Measurements from ENCODE around the gene TMEM132C.

TMEM132C gene

GRCh38 chr12:128415036-128415560 lies 148.1 kb downstream of the TMEM132C start:
- DNase-seq (ENCODE audit: low spot score) (no peak), FAIRE-seq (no peak)

GRCh38 chr12:128418944-128419343 lies 152.0 kb downstream of the TMEM132C start:
- FAIRE-seq (no peak), DNase-seq (ENCODE audit: low spot score) (no peak)

GRCh38 chr12:128420163-128420562 lies 153.2 kb downstream of the TMEM132C start:
- DNase-seq (ENCODE audit: low spot score) = no peak
- FAIRE-seq = no peak

GRCh38 chr12:128421375-128421774 lies 154.4 kb downstream of the TMEM132C start:
- no peak for DNase-seq (ENCODE audit: low spot score)
- FAIRE-seq = no peak

GRCh38 chr12:128423205-128423604 lies 156.2 kb downstream of the TMEM132C start:
- FAIRE-seq (no peak), DNase-seq (ENCODE audit: low spot score) (no peak)

- FAIRE-seq (no peak), DNase-seq (ENCODE audit: low spot score) (no peak)
Observed at GRCh38 chr12:128424931-128425431, 158.0 kb downstream of the TMEM132C start.

GRCh38 chr12:128425666-128426331 lies 158.8 kb downstream of the TMEM132C start:
- DNase-seq (ENCODE audit: low spot score) (no peak), FAIRE-seq (no peak)

GRCh38 chr12:128426511-128426910 lies 159.5 kb downstream of the TMEM132C start:
- DNase-seq (ENCODE audit: low spot score) (no peak), FAIRE-seq (no peak)

GRCh38 chr12:128439796-128440195 lies 172.8 kb downstream of the TMEM132C start:
- no peak for FAIRE-seq
- DNase-seq (ENCODE audit: low spot score) = no peak

GRCh38 chr12:128442096-128442495 lies 175.1 kb downstream of the TMEM132C start:
- DNase-seq (ENCODE audit: low spot score) = no peak
- FAIRE-seq = no peak

- FAIRE-seq = no peak
- no peak for DNase-seq (ENCODE audit: low spot score)
Observed at GRCh38 chr12:128444598-128444997, 177.6 kb downstream of the TMEM132C start.

GRCh38 chr12:128445415-128446127 lies 178.6 kb downstream of the TMEM132C start:
- DNase-seq (ENCODE audit: low spot score) = no peak
- no peak for FAIRE-seq

- DNase-seq (ENCODE audit: low spot score) (peak; percentile 44), FAIRE-seq (no peak)
Observed at GRCh38 chr12:128449146-128449894, 182.3 kb downstream of the TMEM132C start.

- DNase-seq (ENCODE audit: low spot score) (no peak), FAIRE-seq (no peak)
Observed at GRCh38 chr12:128450810-128451209, 183.8 kb downstream of the TMEM132C start.

GRCh38 chr12:128455851-128456250 lies 188.9 kb downstream of the TMEM132C start:
- DNase-seq (ENCODE audit: low spot score) (no peak), FAIRE-seq (no peak)

- no peak for FAIRE-seq
- no peak for DNase-seq (ENCODE audit: low spot score)
Observed at GRCh38 chr12:128456922-128457321, 190.0 kb downstream of the TMEM132C start.

GRCh38 chr12:128458301-128458974 lies 191.5 kb downstream of the TMEM132C start:
- FAIRE-seq (no peak), DNase-seq (ENCODE audit: low spot score) (no peak)

- no peak for FAIRE-seq
- DNase-seq (ENCODE audit: low spot score) = no peak
Observed at GRCh38 chr12:128459067-128459466, 192.1 kb downstream of the TMEM132C start.

- FAIRE-seq = no peak
- DNase-seq (ENCODE audit: low spot score) = no peak
Observed at GRCh38 chr12:128463881-128464280, 196.9 kb downstream of the TMEM132C start.

- no peak for DNase-seq (ENCODE audit: low spot score)
- no peak for FAIRE-seq
Observed at GRCh38 chr12:128467882-128468281, 200.9 kb downstream of the TMEM132C start.

GRCh38 chr12:128468926-128469325 lies 202.0 kb downstream of the TMEM132C start:
- FAIRE-seq (no peak), DNase-seq (ENCODE audit: low spot score) (no peak)
